ENCODE measurements around the gene TYW1B.
"Not testable (repeated sequence)": the region's sequence is repeated elsewhere in the genome, so short reads cannot be mapped to it uniquely, and the experiment has no call there.

The TYW1B gene

GRCh38 chr7:72622532-72622931 lies 205.5 kb downstream of the TYW1B start:
- DNase-seq = no peak

GRCh38 chr7:72621761-72622187 lies 206.2 kb downstream of the TYW1B start:
- not testable (repeated sequence) for DNase-seq

- DNase-seq = not testable (repeated sequence)
These were observed 207.1 kb downstream of the TYW1B start for GRCh38 chr7:72620923-72621322.

- not testable (repeated sequence) for DNase-seq
These were observed 209.4 kb downstream of the TYW1B start for GRCh38 chr7:72618435-72619180.

- DNase-seq = not testable (repeated sequence)
These were observed 218.2 kb downstream of the TYW1B start for GRCh38 chr7:72609761-72610160.

- not testable (repeated sequence) for DNase-seq
These were observed 220.0 kb downstream of the TYW1B start for GRCh38 chr7:72607988-72608387.

- DNase-seq = not testable (repeated sequence)
These were observed 222.1 kb downstream of the TYW1B start for GRCh38 chr7:72605863-72606431.

- DNase-seq = peak; percentile 48
These were observed 223.0 kb downstream of the TYW1B start for GRCh38 chr7:72604771-72605611.

- not testable (repeated sequence) for DNase-seq
These were observed 224.5 kb downstream of the TYW1B start for GRCh38 chr7:72603476-72603875.

- DNase-seq = no peak
These were observed 224.9 kb downstream of the TYW1B start for GRCh38 chr7:72603073-72603472.

- DNase-seq = not testable (repeated sequence)
These were observed 226.3 kb downstream of the TYW1B start for GRCh38 chr7:72601683-72602082.

- DNase-seq = not testable (repeated sequence)
These were observed 238.0 kb downstream of the TYW1B start for GRCh38 chr7:72590023-72590422.

- DNase-seq = not testable (repeated sequence)
These were observed 240.7 kb downstream of the TYW1B start for GRCh38 chr7:72587267-72587666.

GRCh38 chr7:72584576-72584975 lies 243.4 kb downstream of the TYW1B start:
- DNase-seq = not testable (repeated sequence)

GRCh38 chr7:72583620-72584361 lies 244.2 kb downstream of the TYW1B start:
- DNase-seq = not testable (repeated sequence)

GRCh38 chr7:72580142-72580770 lies 247.7 kb downstream of the TYW1B start:
- DNase-seq = not testable (repeated sequence)

- no peak for DNase-seq
These were observed 250.9 kb downstream of the TYW1B start for GRCh38 chr7:72577107-72577506.

- DNase-seq = not testable (repeated sequence)
These were observed 266.0 kb downstream of the TYW1B start for GRCh38 chr7:72561988-72562387.

- not testable (repeated sequence) for DNase-seq
These were observed 268.5 kb downstream of the TYW1B start for GRCh38 chr7:72559546-72559945.

- not testable (repeated sequence) for DNase-seq
These were observed 271.3 kb downstream of the TYW1B start for GRCh38 chr7:72556733-72557132.

GRCh38 chr7:72555238-72555637 lies 272.8 kb downstream of the TYW1B start:
- not testable (repeated sequence) for DNase-seq

GRCh38 chr7:72554401-72554800 lies 273.6 kb downstream of the TYW1B start:
- DNase-seq = not testable (repeated sequence)

All from fibroblast of skin of right biceps (primary cell).